DND-41 (cell line): ENCODE measurements around the gene PRDM15.

Experiments
- CTCF ChIP-seq: IDR thresholded peaks from 2 replicates; pipeline ENCODE4 v1.5.1; 2012; ENCODE audit warnings: borderline replicate concordance, low read length, moderate library complexity, mild to moderate bottlenecking; ENCODE audit not compliant: poor library complexity, severe bottlenecking; ENCODE audit errors: extremely low read depth
- EZH2 ChIP-seq: IDR thresholded peaks from 3 replicates; pipeline ENCODE4 v1.6.1; 2012; ENCODE audit warnings: borderline replicate concordance, low read depth, mild to moderate bottlenecking, moderate library complexity, low read length, inconsistent platforms; ENCODE audit not compliant: severe bottlenecking

GRCh38 chr21:41749286-41749685 is 129.9 kb downstream of the PRDM15 start:
- TF ChIP-seq CTCF: no peak
- no peak for TF ChIP-seq EZH2
